K562 (cell line): Measurements from ENCODE around the gene GPER1. TPM values are rescaled to one million over a fixed set of nuclear protein-coding genes. Genes with fewer than 3 reads are reported as not detected.

ENCODE experiments used
- BCL6 ChIP-seq: fragments of 250-450 bp; sonication (Bioruptor Pico); IDR thresholded peaks from 2 replicates; pipeline ENCODE4 v1.4.0; 2020
- BRF1 ChIP-seq: IDR thresholded peaks from 3 replicates; pipeline ENCODE4 v1.6.1; 2011; ENCODE audit warnings: borderline replicate concordance, mild to moderate bottlenecking; ENCODE audit not compliant: insufficient read length; ENCODE audit errors: extremely low read depth
- DDX20 ChIP-seq: fragments of 450-650 bp; IDR thresholded peaks from 2 replicates; pipeline ENCODE4 v1.6.1; 2016; ENCODE audit warnings: missing genetic modification characterization, low read depth, mild to moderate bottlenecking, missing compliant biosample characterization, moderate library complexity
- EGR1 ChIP-seq: fragments of 450-650 bp; conservative IDR thresholded peaks from 2 replicates; pipeline ENCODE4 v1.6.1; 2017; ENCODE audit warnings: mild to moderate bottlenecking
- FOSL1 ChIP-seq: fragments of 200-800 bp; sonication (Bioruptor generic); conservative IDR thresholded peaks from 2 replicates; pipeline ENCODE4 v1.6.1; 2016; ENCODE audit warnings: missing genetic modification characterization, missing compliant biosample characterization
- GATAD2B ChIP-seq: fragments of 450-650 bp; IDR thresholded peaks from 2 replicates; pipeline ENCODE4 v1.6.1; 2017; ENCODE audit warnings: mild to moderate bottlenecking, borderline replicate concordance
- HDAC8 ChIP-seq: fragments of 450-650 bp; IDR thresholded peaks from 2 replicates; pipeline ENCODE4 v1.6.1; 2016; ENCODE audit warnings: mild to moderate bottlenecking, missing genetic modification characterization, moderate library complexity, missing compliant biosample characterization
- JUN ChIP-seq, 2 experiments: sonication (generic) in 1 of 2; formaldehyde crosslinking in 1 of 2; IDR thresholded peaks; 2 replicates each; pipeline versions ENCODE4 v1.6.1 to v1.8.0; 2012 to 2022; ENCODE audit warnings: borderline replicate concordance in 2 of 2, mild to moderate bottlenecking in 2 of 2, improper control_type of control experiment in 1 of 2, low read depth in 1 of 2, low read length in 1 of 2, missing genetic modification reagents in 1 of 2
- KAT8 ChIP-seq: fragments of 450-650 bp; IDR thresholded peaks from 2 replicates; pipeline ENCODE4 v1.6.1; 2016; ENCODE audit warnings: low read depth, mild to moderate bottlenecking
- KDM1A ChIP-seq, 2 experiments: fragments of 450-650 bp; IDR thresholded peaks; 2 replicates each; pipeline ENCODE4 v1.6.1; 2016; ENCODE audit warnings: mild to moderate bottlenecking in 2 of 2
- NFYB ChIP-seq: IDR thresholded peaks from 2 replicates; pipeline ENCODE4 v1.6.1; 2011; ENCODE audit warnings: mild to moderate bottlenecking, moderate library complexity; ENCODE audit not compliant: insufficient read length; ENCODE audit errors: extremely low read depth
- NR4A1 ChIP-seq, 2 experiments: fragments of 250-450 bp in 1 of 2; fragments of 450-650 bp in 1 of 2; sonication (Bioruptor Pico) in 1 of 2; IDR thresholded peaks; 2 replicates each; pipeline versions ENCODE4 v1.4.0 to v1.6.1; 2016 to 2020; ENCODE audit warnings: mild to moderate bottlenecking in 2 of 2, missing compliant biosample characterization in 1 of 2, missing genetic modification characterization in 1 of 2, moderate library complexity in 1 of 2
- POLR2A ChIP-seq: fragments of 450-650 bp; conservative IDR thresholded peaks from 2 replicates; pipeline ENCODE4 v1.6.1; 2016
- POLR2AphosphoS2 ChIP-seq: IDR thresholded peaks from 2 replicates; pipeline ENCODE4 v1.6.1; 2012; ENCODE audit warnings: low read length, improper control_type of control experiment
- SIRT6 ChIP-seq: IDR thresholded peaks from one replicate; pipeline ENCODE4 v1.6.1; 2012; ENCODE audit warnings: low read depth, mild to moderate bottlenecking, control low read depth, inconsistent platforms, low read length, moderate library complexity
- SIX5 ChIP-seq, 2 experiments: IDR thresholded peaks; 2 replicates each; pipeline ENCODE4 v1.6.1; 2011; ENCODE audit warnings: low read length in 2 of 2, borderline replicate concordance in 1 of 2, low read depth in 1 of 2, mild to moderate bottlenecking in 1 of 2, moderate library complexity in 1 of 2; ENCODE audit not compliant: insufficient read depth in 1 of 2
- SMAD3 ChIP-seq: fragments of 450-650 bp; formaldehyde crosslinking; conservative IDR thresholded peaks from 2 replicates; pipeline ENCODE4 v1.4.0; 2020; ENCODE audit warnings: mild to moderate bottlenecking
- SREBF2 ChIP-seq: sonication (generic); formaldehyde crosslinking; IDR thresholded peaks from 2 replicates; pipeline ENCODE4 v1.4.0; 2020; ENCODE audit warnings: mild to moderate bottlenecking, missing genetic modification reagents
- TFAM ChIP-seq: fragments of 250-450 bp; sonication (Bioruptor Pico); conservative IDR thresholded peaks from 2 replicates; pipeline ENCODE4 v1.5.0; 2021; ENCODE audit warnings: mild to moderate bottlenecking, moderate library complexity
- TOE1 ChIP-seq, 2 experiments: fragments of 450-650 bp in 1 of 2; sonication (generic) in 1 of 2; formaldehyde crosslinking in 1 of 2; IDR thresholded peaks; 2 replicates each; pipeline versions ENCODE4 v1.7.1 to v1.8.0; 2016 to 2022; ENCODE audit warnings: borderline replicate concordance in 2 of 2, mild to moderate bottlenecking in 2 of 2, antibody characterized with exemption in 1 of 2, inconsistent platforms in 1 of 2, low read depth in 1 of 2, missing genetic modification reagents in 1 of 2, moderate library complexity in 1 of 2
- ZNF316 ChIP-seq: fragments of 450-650 bp; IDR thresholded peaks from 2 replicates; pipeline ENCODE4 v1.6.1; 2016
- ZNF589 ChIP-seq: fragments of 200-800 bp; sonication (Bioruptor generic); IDR thresholded peaks from 2 replicates; pipeline ENCODE4 v1.6.1; 2016; ENCODE audit warnings: low read depth, missing genetic modification characterization, missing compliant biosample characterization
- polyA plus RNA-seq, 8 experiments: library from polyadenylated mRNA; depleted of rRNA in 4 of 8; stranded (reverse) in 5 of 8; unstranded in 3 of 8; fragments of >200 nt; fragmentation: Nextera tagmentation in 2 of 8; fragmentation: Illumina TruSeq in 1 of 8; extraction: Ambion mirVana in 2 of 8; extraction: Trizol in 1 of 8; gene quantifications; 2 replicates each; pipeline versions ENCODE4 v1.2.1 to v1.2.3, GENCODE V29; 2011 to 2014; ENCODE audit warnings: inconsistent platforms in 1 of 8, missing spikeins in 1 of 8
- total RNA-seq, 7 experiments: library from RNA; depleted of rRNA in 6 of 7; stranded (reverse); fragments of >200 nt in 6 of 7; fragmentation: Illumina TruSeq in 2 of 7; extraction: Trizol in 2 of 7; gene quantifications; 2 replicates each; pipeline versions ENCODE4 v1.2.1 to v1.2.3, GENCODE V29; 2011 to 2021; ENCODE audit warnings: low replicate concordance in 1 of 7
- TF ChIP-seq, protein P1 (sequence below): fragments of 450-650 bp; formaldehyde crosslinking; conservative IDR thresholded peaks from 2 replicates; pipeline ENCODE4 v1.4.0; 2022; ENCODE audit warnings: mild to moderate bottlenecking, missing genetic modification characterization
- TF ChIP-seq, protein P2 (sequence below): fragments of 450-650 bp; formaldehyde crosslinking; IDR thresholded peaks from 2 replicates; pipeline ENCODE4 v1.4.0; 2020; ENCODE audit warnings: mild to moderate bottlenecking, moderate library complexity
- TF ChIP-seq, protein P3 (sequence below): fragments of 450-650 bp; IDR thresholded peaks from 2 replicates; pipeline ENCODE4 v1.6.1; 2016; ENCODE audit warnings: missing biosample characterization, missing genetic modification characterization

GPER1 gene
- total and polyA plus RNA-seq, 9 of the 15 experiments (the other 6 are each of a cell fraction or from before 2014, with no cell fraction given): 0.04 to 0.09 (median 0.08) TPM; not detected in 6

DNA sequence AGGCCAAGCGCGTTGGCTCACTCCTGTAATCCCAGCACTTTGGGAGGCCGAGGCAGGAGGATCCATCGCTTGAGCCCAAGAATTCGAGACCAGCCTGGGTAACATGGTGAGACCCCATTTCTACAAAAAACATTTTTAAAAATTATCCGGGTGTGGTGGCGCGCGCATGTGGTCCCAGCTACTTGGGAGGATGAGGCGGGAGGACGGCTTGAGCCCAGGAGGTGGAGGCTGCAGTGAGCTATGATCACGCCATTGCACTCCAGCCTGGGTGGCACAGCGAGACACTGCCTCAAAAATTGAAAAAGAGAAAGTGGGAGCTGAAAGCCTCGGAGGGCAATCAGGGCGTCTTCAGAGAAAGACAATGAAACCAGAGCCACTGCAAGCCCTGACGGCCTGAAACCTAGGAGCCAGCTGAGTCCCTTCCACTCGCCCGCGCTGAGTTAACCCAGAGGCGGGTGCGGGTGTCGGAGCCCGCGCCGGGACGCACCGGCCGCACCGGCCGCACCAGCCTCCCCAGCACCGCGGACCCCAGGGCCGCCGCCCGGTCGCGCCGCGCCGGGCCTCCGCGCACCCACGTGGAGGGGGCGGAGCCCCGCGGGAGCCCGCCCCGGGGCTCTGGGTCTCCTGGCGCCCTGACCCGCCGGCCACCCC, 49.7 kb downstream of the GPER1 start (continued):
- TF ChIP-seq, protein P1, sequence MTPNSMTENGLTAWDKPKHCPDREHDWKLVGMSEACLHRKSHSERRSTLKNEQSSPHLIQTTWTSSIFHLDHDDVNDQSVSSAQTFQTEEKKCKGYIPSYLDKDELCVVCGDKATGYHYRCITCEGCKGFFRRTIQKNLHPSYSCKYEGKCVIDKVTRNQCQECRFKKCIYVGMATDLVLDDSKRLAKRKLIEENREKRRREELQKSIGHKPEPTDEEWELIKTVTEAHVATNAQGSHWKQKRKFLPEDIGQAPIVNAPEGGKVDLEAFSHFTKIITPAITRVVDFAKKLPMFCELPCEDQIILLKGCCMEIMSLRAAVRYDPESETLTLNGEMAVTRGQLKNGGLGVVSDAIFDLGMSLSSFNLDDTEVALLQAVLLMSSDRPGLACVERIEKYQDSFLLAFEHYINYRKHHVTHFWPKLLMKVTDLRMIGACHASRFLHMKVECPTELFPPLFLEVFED (CRISPR knock-in tag): no peak
- TF ChIP-seq ZNF589 (no peak), EGR1 (no peak), SMAD3 (CRISPR knock-in tag) (no peak), POLR2A (no peak), ZNF316 (no peak), NR4A1 (CRISPR knock-in tag; IDR thresholded peaks at IDR 0.05) (no peak), NR4A1 (tag; IDR thresholded peaks at IDR 0.05) (no peak), HDAC8 (no peak), GATAD2B (peak; percentile 62; the same call in 1 of the 2 replicates), TFAM (CRISPR knock-in tag) (no peak), TOE1 (IDR thresholded peaks at IDR 0.05; ENCODE audit: borderline replicate concordance) (no peak), TOE1 (CRISPR knock-in tag; IDR thresholded peaks at IDR 0.05; ENCODE audit: borderline replicate concordance, low read depth) (no peak), NFYB (no peak), JUN (IDR thresholded peaks at IDR 0.05; ENCODE audit: borderline replicate concordance, low read depth, low read length) (no peak), JUN (CRISPR knock-in tag; IDR thresholded peaks at IDR 0.05; ENCODE audit: borderline replicate concordance) (no peak), POLR2AphosphoS2 (no peak), BCL6 (CRISPR knock-in tag) (no peak), SIX5 (IDR thresholded peaks at IDR 0.05; ENCODE audit: borderline replicate concordance in 1 of 2, insufficient read depth in 1 of 2, low read depth in 1 of 2, low read length in 2 of 2) (no peak), SIRT6 (no peak), FOSL1 (no peak), BRF1 (no peak), KDM1A (IDR thresholded peaks at IDR 0.05) (peak in 1 of 2 experiments; percentile 49; a peak in 1 of 4 replicates), KAT8 (no peak), SREBF2 (CRISPR knock-in tag) (no peak), DDX20 (tag) (no peak)
- TF ChIP-seq, protein P2, sequence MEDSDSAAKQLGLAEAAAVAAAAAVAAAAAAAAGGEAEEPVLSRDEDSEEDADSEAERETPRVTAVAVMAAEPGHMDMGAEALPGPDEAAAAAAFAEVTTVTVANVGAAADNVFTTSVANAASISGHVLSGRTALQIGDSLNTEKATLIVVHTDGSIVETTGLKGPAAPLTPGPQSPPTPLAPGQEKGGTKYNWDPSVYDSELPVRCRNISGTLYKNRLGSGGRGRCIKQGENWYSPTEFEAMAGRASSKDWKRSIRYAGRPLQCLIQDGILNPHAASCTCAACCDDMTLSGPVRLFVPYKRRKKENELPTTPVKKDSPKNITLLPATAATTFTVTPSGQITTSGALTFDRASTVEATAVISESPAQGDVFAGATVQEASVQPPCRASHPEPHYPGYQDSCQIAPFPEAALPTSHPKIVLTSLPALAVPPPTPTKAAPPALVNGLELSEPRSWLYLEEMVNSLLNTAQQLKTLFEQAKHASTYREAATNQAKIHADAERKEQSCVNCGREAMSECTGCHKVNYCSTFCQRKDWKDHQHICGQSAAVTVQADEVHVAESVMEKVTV (CRISPR knock-in tag): no peak
- TF ChIP-seq, protein P3, sequence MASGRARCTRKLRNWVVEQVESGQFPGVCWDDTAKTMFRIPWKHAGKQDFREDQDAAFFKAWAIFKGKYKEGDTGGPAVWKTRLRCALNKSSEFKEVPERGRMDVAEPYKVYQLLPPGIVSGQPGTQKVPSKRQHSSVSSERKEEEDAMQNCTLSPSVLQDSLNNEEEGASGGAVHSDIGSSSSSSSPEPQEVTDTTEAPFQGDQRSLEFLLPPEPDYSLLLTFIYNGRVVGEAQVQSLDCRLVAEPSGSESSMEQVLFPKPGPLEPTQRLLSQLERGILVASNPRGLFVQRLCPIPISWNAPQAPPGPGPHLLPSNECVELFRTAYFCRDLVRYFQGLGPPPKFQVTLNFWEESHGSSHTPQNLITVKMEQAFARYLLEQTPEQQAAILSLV (tag): no peak
